ENCODE measurements around the gene REG3G.

GRCh38 chr2:79011496-79011895 lies 14.0 kb upstream of the REG3G start:
- no peak for TF ChIP-seq CTCF (IDR thresholded peaks at IDR 0.05)
- no peak for TF ChIP-seq POLR2AphosphoS5 (IDR thresholded peaks at IDR 0.05)
- TF ChIP-seq POLR2A (IDR thresholded peaks at IDR 0.05) = no peak
